ENCODE measurements around the gene CACNG8. TPM values are rescaled to one million over a fixed set of nuclear protein-coding genes. Genes with fewer than 3 reads are reported as not detected.

The CACNG8 gene
- total and polyA plus RNA-seq, 7 donors, result under 0.01 to 0.03 TPM; not detected in 5

DNA sequence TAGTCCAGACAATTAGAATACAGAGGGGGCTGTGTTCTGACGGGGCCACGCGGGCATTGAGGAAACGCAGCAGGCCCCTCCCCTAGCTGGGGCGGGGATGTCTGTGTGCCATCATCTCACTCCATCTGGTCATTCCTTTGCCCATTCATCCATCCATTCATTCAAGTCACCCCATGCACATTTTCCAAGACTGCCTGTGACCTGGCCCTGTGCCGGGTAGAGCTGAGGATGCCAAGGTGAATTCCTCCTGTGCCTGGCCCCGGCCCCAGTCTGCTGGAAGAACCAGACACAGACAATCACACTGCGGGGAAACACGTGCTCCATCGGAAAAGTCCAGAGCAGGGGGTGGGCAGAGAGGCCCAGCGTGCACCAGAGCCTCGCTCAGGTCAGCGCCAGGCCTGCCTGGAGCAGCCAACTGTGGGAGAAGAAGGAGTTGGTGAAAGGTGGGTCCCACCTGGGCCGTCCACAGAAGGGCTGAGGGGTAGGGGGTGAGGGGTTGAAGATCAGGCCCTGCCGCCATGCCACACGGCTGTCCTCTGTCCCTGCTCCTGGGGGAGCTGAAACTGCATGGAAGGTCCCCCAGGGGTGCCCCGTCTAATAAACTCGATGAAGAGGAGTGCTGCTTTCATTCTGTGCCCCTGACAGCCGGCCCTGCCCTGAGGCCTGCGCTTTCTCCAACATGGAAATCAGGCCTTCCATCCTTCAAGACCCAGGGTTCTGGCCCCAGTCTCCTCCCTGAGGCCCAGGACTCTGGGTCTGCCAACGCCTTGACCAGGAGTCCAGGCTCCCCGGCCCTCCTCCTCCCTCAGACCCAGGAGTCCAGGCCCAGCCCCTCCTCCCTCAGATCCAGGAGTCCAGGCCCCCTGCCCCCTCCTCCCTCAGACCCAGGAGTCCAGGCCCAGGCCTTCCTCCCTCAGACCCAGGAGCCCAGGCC, 27.1 kb downstream of the CACNG8 start:
- H3K27me3 ChIP-seq, result peaks cover 30 to 50% (median 38%) of the 10 kb centered on the region in 3 donors
- WGBS, 2 donors, result 49 to 69% methylated on average over 22 of the region's 22 CpGs

DNA sequence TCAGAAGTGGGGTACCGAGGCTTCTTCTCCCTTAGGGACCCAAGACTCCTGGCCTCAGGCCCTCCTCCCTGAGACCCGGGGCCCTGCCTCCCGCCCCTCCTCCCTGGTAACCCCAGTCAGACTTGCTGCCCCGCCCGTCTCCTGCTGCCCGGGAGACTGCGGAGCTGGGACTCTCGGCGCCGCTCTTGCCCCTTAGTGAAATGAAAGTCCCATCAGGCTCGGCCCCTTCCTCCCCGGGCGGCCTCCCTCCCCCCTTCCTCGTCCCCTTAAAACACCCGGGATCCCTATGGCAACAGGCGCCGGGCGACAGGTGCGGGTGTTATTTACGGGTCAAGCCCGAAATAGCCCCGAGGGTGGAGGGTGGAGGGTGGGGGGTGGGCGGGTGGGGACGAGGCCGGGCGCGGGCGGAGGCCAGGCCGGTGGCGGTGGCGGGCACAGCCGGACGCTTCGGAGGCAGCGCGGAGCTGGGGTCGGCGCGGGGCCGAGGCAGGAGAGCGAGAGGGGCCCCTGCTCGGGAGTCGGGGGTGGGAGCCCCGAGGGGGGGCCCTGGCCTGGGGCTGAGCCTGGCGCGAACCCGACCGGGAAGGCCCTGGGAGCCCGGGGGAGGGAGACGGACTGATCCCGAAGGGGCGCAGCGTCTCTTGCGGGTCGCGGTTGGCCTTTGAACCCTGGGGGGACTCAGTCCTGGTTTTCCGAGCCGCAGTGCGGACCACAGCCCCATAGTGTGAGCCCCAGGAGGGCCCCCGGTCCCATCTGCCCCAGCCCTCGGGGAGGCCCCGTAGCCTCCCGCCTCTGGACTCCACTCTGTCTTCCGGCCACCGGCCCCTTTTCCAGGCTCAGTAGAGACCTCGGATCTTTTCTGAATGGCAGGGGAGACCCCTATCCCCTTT, 28.7 kb downstream of the CACNG8 start, which contains the start of gene CACNG6:
CACNG6 (plus strand) TSS at position 414 of the 890 bp plus-strand sequence. CDS start 1,241 bp downstream, outside the sequence.
- peaks cover 30 to 63% (median 51%) of the 10 kb centered on the region in 3 donors for H3K27me3 ChIP-seq

More for the DNA sequence above, 27.1 kb downstream of the CACNG8 start:
- intact Hi-C loops (cut with DNase I), result no loop called here
- H3K4me1 ChIP-seq, result peaks cover 0 to 15% (median 10%) of the 10 kb centered on the region in 4 donors
- H3K27ac ChIP-seq, result no peak overlapping the region
- no peak for DNase-seq
- no peaks in the 10 kb centered on the region for H3K9me3 ChIP-seq
- TF ChIP-seq POLR2A (IDR thresholded peaks at IDR 0.05) (no peak), POLR2AphosphoS5 (IDR thresholded peaks at IDR 0.05) (no peak), EP300 (IDR thresholded peaks at IDR 0.05) (no peak)
- TF ChIP-seq, protein P1, sequence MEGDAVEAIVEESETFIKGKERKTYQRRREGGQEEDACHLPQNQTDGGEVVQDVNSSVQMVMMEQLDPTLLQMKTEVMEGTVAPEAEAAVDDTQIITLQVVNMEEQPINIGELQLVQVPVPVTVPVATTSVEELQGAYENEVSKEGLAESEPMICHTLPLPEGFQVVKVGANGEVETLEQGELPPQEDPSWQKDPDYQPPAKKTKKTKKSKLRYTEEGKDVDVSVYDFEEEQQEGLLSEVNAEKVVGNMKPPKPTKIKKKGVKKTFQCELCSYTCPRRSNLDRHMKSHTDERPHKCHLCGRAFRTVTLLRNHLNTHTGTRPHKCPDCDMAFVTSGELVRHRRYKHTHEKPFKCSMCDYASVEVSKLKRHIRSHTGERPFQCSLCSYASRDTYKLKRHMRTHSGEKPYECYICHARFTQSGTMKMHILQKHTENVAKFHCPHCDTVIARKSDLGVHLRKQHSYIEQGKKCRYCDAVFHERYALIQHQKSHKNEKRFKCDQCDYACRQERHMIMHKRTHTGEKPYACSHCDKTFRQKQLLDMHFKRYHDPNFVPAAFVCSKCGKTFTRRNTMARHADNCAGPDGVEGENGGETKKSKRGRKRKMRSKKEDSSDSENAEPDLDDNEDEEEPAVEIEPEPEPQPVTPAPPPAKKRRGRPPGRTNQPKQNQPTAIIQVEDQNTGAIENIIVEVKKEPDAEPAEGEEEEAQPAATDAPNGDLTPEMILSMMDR (IDR thresholded peaks at IDR 0.05), result no peak
- H3K4me3 ChIP-seq, result no peak overlapping the region
- no peaks in the 10 kb centered on the region for H3K36me3 ChIP-seq

DNA sequence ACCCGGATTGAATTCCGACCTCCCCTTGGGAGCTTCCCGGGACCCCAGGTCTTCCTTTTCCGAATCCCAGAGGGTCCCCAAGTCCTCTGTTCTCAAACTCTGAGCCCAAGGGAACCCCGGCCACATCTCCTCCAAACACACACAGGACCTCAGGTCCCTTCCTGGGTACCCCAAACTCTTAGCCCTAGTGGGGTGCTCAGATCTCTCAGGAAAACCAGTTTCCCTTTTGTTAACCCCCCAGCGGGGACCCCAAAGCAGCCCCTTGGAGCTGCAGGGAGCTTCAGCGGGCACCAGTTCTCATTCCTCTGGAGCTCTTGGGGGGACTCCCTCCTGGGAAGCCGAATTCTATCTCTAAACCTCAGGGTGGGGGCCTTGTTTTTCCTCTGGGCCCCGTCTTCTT, 29.5 kb downstream of the CACNG8 start:
- H3K36me3 ChIP-seq, result no peaks in the 10 kb centered on the region
- no peak for DNase-seq
- H3K9me3 ChIP-seq, result no peaks in the 10 kb centered on the region
- H3K27me3 ChIP-seq, result peaks cover 30 to 63% (median 51%) of the 10 kb centered on the region in 3 donors
- H3K4me1 ChIP-seq, result peaks cover 0 to 15% (median 10%) of the 10 kb centered on the region in 4 donors
- intact Hi-C loops (cut with DNase I), result no loop called here
- 76 to 84% methylated on average over 9 of the region's 9 CpGs for WGBS, 2 donors
- TF ChIP-seq, protein P1 (IDR thresholded peaks at IDR 0.05), result no peak
- no peak for TF ChIP-seq POLR2A (IDR thresholded peaks at IDR 0.05)
- TF ChIP-seq POLR2AphosphoS5 (IDR thresholded peaks at IDR 0.05), result no peak
- no peak for TF ChIP-seq EP300 (IDR thresholded peaks at IDR 0.05)
- H3K27ac ChIP-seq, result no peak overlapping the region
- H3K4me3 ChIP-seq, result no peak overlapping the region

More for the DNA sequence above, 28.7 kb downstream of the CACNG8 start, which contains the start of gene CACNG6:
- peak within 1 kb of the TSS in 3 of 4 donors; percentile 25 to 50 (median 39) for H3K4me3 ChIP-seq
- H3K36me3 ChIP-seq, result no peaks in the 10 kb centered on the region
- no peak within 1 kb of the TSS for H3K27ac ChIP-seq
- H3K9me3 ChIP-seq, result no peaks in the 10 kb centered on the region
- WGBS, 2 donors, result 6% methylated on average over 66 of the region's 66 CpGs
- intact Hi-C loops (cut with DNase I), result no loop called here
- DNase-seq, result no peak
- no peak for TF ChIP-seq POLR2A (IDR thresholded peaks at IDR 0.05)
- TF ChIP-seq, protein P1 (IDR thresholded peaks at IDR 0.05), result no peak
- no peak for TF ChIP-seq POLR2AphosphoS5 (IDR thresholded peaks at IDR 0.05)
- TF ChIP-seq EP300 (IDR thresholded peaks at IDR 0.05), result no peak
- H3K4me1 ChIP-seq, result peaks cover 0 to 15% (median 10%) of the 10 kb centered on the region in 4 donors

DNA sequence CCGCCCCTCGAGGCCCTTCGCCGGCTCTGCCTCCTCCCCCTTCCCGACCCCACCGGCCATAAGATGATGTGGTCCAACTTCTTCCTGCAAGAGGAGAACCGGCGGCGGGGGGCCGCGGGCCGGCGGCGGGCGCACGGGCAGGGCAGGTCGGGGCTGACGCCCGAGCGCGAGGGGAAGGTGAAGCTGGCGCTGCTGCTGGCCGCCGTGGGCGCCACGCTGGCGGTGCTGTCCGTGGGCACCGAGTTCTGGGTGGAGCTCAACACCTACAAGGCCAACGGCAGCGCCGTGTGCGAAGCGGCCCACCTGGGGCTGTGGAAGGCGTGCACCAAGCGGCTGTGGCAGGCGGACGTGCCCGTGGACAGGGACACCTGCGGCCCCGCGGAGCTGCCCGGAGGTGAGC, 30.1 kb downstream of the CACNG8 start:
- WGBS, 2 donors, result 25 to 47% methylated on average over 43 of the region's 43 CpGs
- peaks cover 30 to 67% (median 51%) of the 10 kb centered on the region in 3 donors for H3K27me3 ChIP-seq
- H3K9me3 ChIP-seq, result no peaks in the 10 kb centered on the region
- H3K27ac ChIP-seq, result no peak overlapping the region
- DNase-seq, result no peak
- TF ChIP-seq POLR2AphosphoS5 (IDR thresholded peaks at IDR 0.05) (no peak), POLR2A (IDR thresholded peaks at IDR 0.05) (no peak), EP300 (IDR thresholded peaks at IDR 0.05) (no peak)
- TF ChIP-seq, protein P1 (IDR thresholded peaks at IDR 0.05), result no peak
- intact Hi-C loops (cut with DNase I), result no loop called here
- no peak overlapping the region for H3K4me3 ChIP-seq
- no peaks in the 10 kb centered on the region for H3K36me3 ChIP-seq
- H3K4me1 ChIP-seq, result peaks cover 0 to 15% (median 10%) of the 10 kb centered on the region in 4 donors
